KBM-7 (cell line): Measurements from ENCODE around the gene NHEJ1.

Experiments used
- DNase-seq: peaks from one replicate; pipeline ENCODE4 v3.0.0-alpha.2; 2015
- in situ Hi-C: fragments of 300-500 bp; cut with MboI; formaldehyde crosslinking; loops from 2 replicates; pipeline ENCODE4 v1.14.3; 2020; ENCODE audit warnings: low sequenced_read_pairs, low pct_unique_long_range_greater_than_20kb, mixed read lengths

NHEJ1 gene

GRCh38 chr2:219072741-219073250 is 87.8 kb downstream of the NHEJ1 start:
- no peak for DNase-seq
- in situ Hi-C loops: no loop called here

GRCh38 chr2:219071131-219071816 is 89.3 kb downstream of the NHEJ1 start:
- in situ Hi-C loops: no loop called here
- DNase-seq: no peak

- no peak for DNase-seq
- in situ Hi-C loops: no loop called here
Observed at GRCh38 chr2:219065484-219065883, 95.1 kb downstream of the NHEJ1 start.

- no peak for DNase-seq
- in situ Hi-C loops: no loop called here
Observed at GRCh38 chr2:219062081-219062480, 98.5 kb downstream of the NHEJ1 start.

- DNase-seq: no peak
- in situ Hi-C loops: no loop called here
Observed at GRCh38 chr2:219060821-219061791, 99.5 kb downstream of the NHEJ1 start, which contains the start of gene IHH. TSS of gene IHH (minus strand) at chr2:219060921. CDS start at chr2:219060467, 454 bp downstream.

GRCh38 chr2:219059725-219060682 is 100.6 kb downstream of the NHEJ1 start:
- in situ Hi-C loops: no loop called here
- no peak for DNase-seq

- no peak for DNase-seq
- in situ Hi-C loops: no loop called here
Observed at GRCh38 chr2:219059375-219059724, 101.3 kb downstream of the NHEJ1 start.

GRCh38 chr2:219058541-219059374 is 101.9 kb downstream of the NHEJ1 start:
- DNase-seq: no peak

GRCh38 chr2:219057709-219058540 is 102.7 kb downstream of the NHEJ1 start:
- in situ Hi-C loops: no loop called here

More at GRCh38 chr2:219058541-219059374, 101.9 kb downstream of the NHEJ1 start:
- in situ Hi-C loops: no loop called here

GRCh38 chr2:219056896-219057708 is 103.5 kb downstream of the NHEJ1 start:
- DNase-seq: no peak
- in situ Hi-C loops: no loop called here

More at GRCh38 chr2:219057709-219058540, 102.7 kb downstream of the NHEJ1 start:
- DNase-seq: peak; percentile 62

GRCh38 chr2:219056176-219056895 is 104.3 kb downstream of the NHEJ1 start:
- in situ Hi-C loops: no loop called here

GRCh38 chr2:219054956-219055903 is 105.4 kb downstream of the NHEJ1 start:
- DNase-seq: no peak
- in situ Hi-C loops: no loop called here

More at GRCh38 chr2:219056176-219056895, 104.3 kb downstream of the NHEJ1 start:
- no peak for DNase-seq

GRCh38 chr2:219049282-219049681 is 111.3 kb downstream of the NHEJ1 start:
- in situ Hi-C loops: no loop called here
- no peak for DNase-seq

- in situ Hi-C loops: no loop called here
- DNase-seq: peak; percentile 63
Observed at GRCh38 chr2:219045937-219046550, 114.6 kb downstream of the NHEJ1 start.
